HG02798 (cell line): ENCODE data around the gene RNF222.
"Not testable (repeated sequence)": the region's sequence is repeated elsewhere in the genome, so short reads cannot be mapped to it uniquely, and the experiment has no call there.

Experiments used
- ATAC-seq: cut with Tn5 transposase; IDR thresholded peaks from one replicate; pipeline ENCODE4 v1.9.1; 2021; ENCODE audit warnings: mild to moderate bottlenecking; ENCODE audit not compliant: unreplicated experiment, poor library complexity

The RNF222 gene

GRCh38 chr17:8354236-8354635 lies 43.4 kb downstream of the RNF222 start:
- no peak for ATAC-seq

- no peak for ATAC-seq
Measured at GRCh38 chr17:8353736-8354135, 43.9 kb downstream of the RNF222 start.

GRCh38 chr17:8350339-8350738 lies 47.3 kb downstream of the RNF222 start:
- ATAC-seq, result no peak

GRCh38 chr17:8347001-8347400 lies 50.6 kb downstream of the RNF222 start:
- ATAC-seq, result not testable (repeated sequence)

GRCh38 chr17:8345951-8346665 lies 51.5 kb downstream of the RNF222 start:
- ATAC-seq, result no peak

- no peak for ATAC-seq
Measured at GRCh38 chr17:8345052-8345690, 52.5 kb downstream of the RNF222 start.

GRCh38 chr17:8341456-8341855 lies 56.2 kb downstream of the RNF222 start:
- ATAC-seq, result no peak
